ENCODE results near the gene NCAPG. TPM values are rescaled to one million over a fixed set of nuclear protein-coding genes. Genes with fewer than 3 reads are reported as not detected.

Gene NCAPG
- polyA plus RNA-seq, 1 donor from 2014 or later, result 3.1 TPM

GRCh38 chr4:17877661-17878060 is 66.9 kb downstream of the NCAPG start:
- no peaks in the 10 kb centered on the region for H3K36me3 ChIP-seq (ENCODE audit: insufficient read depth, low read length)
- H3K27me3 ChIP-seq (ENCODE audit: insufficient read depth, low read depth, low read length), result no peaks in the 10 kb centered on the region
- no peak overlapping the region for H2AFZ ChIP-seq (ENCODE audit: low read depth, low read length)
- no peaks in the 10 kb centered on the region for H3K9me3 ChIP-seq (ENCODE audit: low read length)
- no peaks in the 10 kb centered on the region for H3K79me2 ChIP-seq (replicated peaks; ENCODE audit: insufficient read depth, low read length)
- no peak overlapping the region for H3K4me3 ChIP-seq (ENCODE audit: low read length)
- no peaks in the 10 kb centered on the region for H3F3A ChIP-seq (ENCODE audit: insufficient read depth, low read length, poor library complexity, severe bottlenecking)
- H3K9me2 ChIP-seq (ENCODE audit: insufficient read depth, low read length), result no peaks in the 10 kb centered on the region
- no peaks in the 10 kb centered on the region for H4K20me1 ChIP-seq (ENCODE audit: insufficient read depth)
- no peak overlapping the region for H3K4me2 ChIP-seq (ENCODE audit: low read length)
- TF ChIP-seq EZH2 (IDR thresholded peaks at IDR 0.05; ENCODE audit: borderline replicate concordance, insufficient read depth, low read length, poor library complexity, severe bottlenecking), result no peak
- no peak for TF ChIP-seq REST (IDR thresholded peaks at IDR 0.05; ENCODE audit: borderline replicate concordance)
- TF ChIP-seq CTCF (IDR thresholded peaks at IDR 0.05; ENCODE audit: poor library complexity, severe bottlenecking), result no peak
- no peak for TF ChIP-seq TAF1 (IDR thresholded peaks at IDR 0.05; ENCODE audit: low read depth)
- H3K27ac ChIP-seq (ENCODE audit: low read length), result no peak overlapping the region
- H3K9ac ChIP-seq (ENCODE audit: low read length), result no peak overlapping the region

- H3K27ac ChIP-seq (ENCODE audit: low read length), result no peak overlapping the region
- H3K27me3 ChIP-seq (ENCODE audit: insufficient read depth, low read depth, low read length), result no peaks in the 10 kb centered on the region
- H3K9ac ChIP-seq (ENCODE audit: low read length), result no peak overlapping the region
- H3F3A ChIP-seq (ENCODE audit: insufficient read depth, low read length, poor library complexity, severe bottlenecking), result no peaks in the 10 kb centered on the region
- H2AFZ ChIP-seq (ENCODE audit: low read depth, low read length), result no peak overlapping the region
- H3K9me3 ChIP-seq (ENCODE audit: low read length), result no peaks in the 10 kb centered on the region
- no peaks in the 10 kb centered on the region for H3K36me3 ChIP-seq (ENCODE audit: insufficient read depth, low read length)
- no peaks in the 10 kb centered on the region for H3K79me2 ChIP-seq (replicated peaks; ENCODE audit: insufficient read depth, low read length)
- H3K9me2 ChIP-seq (ENCODE audit: insufficient read depth, low read length), result no peaks in the 10 kb centered on the region
- no peak overlapping the region for H3K4me2 ChIP-seq (ENCODE audit: low read length)
- H4K20me1 ChIP-seq (ENCODE audit: insufficient read depth), result no peaks in the 10 kb centered on the region
- no peak overlapping the region for H3K4me3 ChIP-seq (ENCODE audit: low read length)
- TF ChIP-seq REST (IDR thresholded peaks at IDR 0.05; ENCODE audit: borderline replicate concordance), result no peak
- no peak for TF ChIP-seq MXI1 (conservative IDR thresholded peaks at IDR 0.05; ENCODE audit: poor library complexity, severe bottlenecking)
- TF ChIP-seq SMC3 (conservative IDR thresholded peaks at IDR 0.05; ENCODE audit: poor library complexity), result no peak
- TF ChIP-seq POLR2AphosphoS5 (IDR thresholded peaks at IDR 0.05), result no peak
- no peak for TF ChIP-seq TAF1 (IDR thresholded peaks at IDR 0.05; ENCODE audit: low read depth)
- no peak for TF ChIP-seq CTCF (IDR thresholded peaks at IDR 0.05; ENCODE audit: poor library complexity, severe bottlenecking)
Measured at GRCh38 chr4:17884063-17884462, 73.3 kb downstream of the NCAPG start.

Measured in neural cell (in vitro differentiated cells).